ENCODE results near the gene SHQ1.

The SHQ1 gene

DNA sequence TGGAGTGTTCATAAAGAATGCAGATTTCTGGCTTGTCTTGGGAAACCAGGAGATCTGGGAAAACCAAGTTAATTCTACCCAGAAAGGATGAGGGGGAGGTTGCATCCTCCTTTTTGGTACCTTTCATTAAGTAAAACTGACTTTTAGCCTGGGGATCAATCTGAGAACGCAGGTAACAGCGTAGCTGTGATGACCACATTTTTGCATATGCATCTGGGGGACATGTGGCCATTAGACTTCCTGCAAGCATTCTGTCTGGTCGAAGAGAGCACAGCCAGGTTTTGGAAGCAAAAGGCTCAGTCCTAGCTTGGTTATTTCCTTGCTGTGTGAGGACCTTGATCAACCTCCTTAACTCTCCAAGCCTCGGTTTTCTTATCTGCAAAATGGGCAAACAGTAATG lies 145.2 kb downstream of the SHQ1 start:
- DNase-seq = no peak

DNA sequence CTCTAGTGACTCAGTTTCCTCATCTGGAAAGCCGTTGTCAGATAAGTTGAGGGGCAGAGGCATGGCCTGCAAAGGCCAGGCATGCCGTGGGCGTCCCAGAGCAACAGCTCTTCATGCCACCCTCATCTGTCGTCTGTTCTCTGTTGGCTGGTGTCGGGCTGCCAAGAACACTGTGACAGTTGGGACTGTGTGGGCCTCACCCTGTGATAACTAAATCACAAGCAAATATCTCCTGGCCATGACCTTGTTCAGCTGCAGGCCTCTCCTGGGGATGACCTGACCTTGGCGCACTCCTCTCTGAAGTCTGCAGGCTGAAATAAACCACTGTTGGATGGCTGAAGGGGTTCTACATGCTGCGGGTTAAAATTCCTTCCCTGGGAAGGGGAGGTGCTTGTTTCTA lies 145.9 kb downstream of the SHQ1 start:
- no peak for DNase-seq

DNA sequence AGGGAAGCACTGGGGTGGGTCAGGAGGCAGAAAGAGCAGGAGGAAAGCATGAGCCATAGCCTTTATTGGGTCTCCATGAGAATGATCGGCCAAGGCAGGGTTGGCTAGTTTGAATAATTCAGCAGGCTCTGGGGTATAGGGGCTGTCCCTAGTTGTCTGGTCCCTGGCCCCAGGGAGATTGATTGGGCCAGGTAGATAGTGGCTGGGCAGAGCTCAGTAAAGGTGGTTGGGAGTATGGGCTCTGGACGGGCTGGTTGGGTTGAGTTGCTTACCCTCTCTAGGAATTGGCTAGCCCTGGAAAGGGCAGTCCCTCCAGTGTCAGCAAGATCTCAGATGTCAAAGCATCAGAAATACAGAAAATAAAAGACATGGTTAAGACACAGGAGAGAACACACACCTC lies 148.1 kb downstream of the SHQ1 start:
- no peak for DNase-seq

DNA sequence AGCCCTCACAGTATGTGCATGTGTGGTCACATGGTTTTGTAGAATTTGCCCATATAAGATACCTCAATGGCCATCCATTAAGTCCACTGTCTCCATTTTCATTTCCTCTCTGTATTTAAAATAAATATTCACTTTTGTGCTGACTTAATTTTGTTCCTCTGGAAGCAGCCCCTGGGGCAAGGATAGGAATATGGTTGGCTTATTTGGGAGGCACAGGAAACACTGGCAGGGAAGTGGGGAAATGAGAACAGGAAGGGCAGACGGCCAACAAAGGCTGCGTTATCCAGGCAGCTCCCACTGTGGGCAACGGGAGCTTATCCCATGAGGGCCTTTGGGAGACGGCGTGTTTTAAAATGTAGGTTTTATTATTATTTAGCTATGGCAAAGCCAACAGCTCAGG lies 148.6 kb downstream of the SHQ1 start:
- DNase-seq = no peak

All from femur (tissue), 1 donor.